HFFc6 (cell line): ENCODE data around the gene FBXO41. TPM values are rescaled to one million over a fixed set of nuclear protein-coding genes. Genes with fewer than 3 reads are reported as not detected.

Experiments
- DNase-seq: peaks from one replicate; pipeline ENCODE4 v3.0.0-alpha.2; 2018
- H3K27ac Mint-ChIP-seq: 2 replicates; pipeline ENCODE4 v1.8.0; 2020; ENCODE audit warnings: mild to moderate bottlenecking, mixed read lengths
- H3K27me3 Mint-ChIP-seq: 2 replicates; pipeline ENCODE4 v1.8.0; 2021; ENCODE audit warnings: mild to moderate bottlenecking, moderate library complexity, mixed read lengths; ENCODE audit not compliant: insufficient read depth
- H3K36me3 Mint-ChIP-seq: 2 replicates; pipeline ENCODE4 v1.8.0; 2021; ENCODE audit warnings: low read depth, mixed read lengths
- H3K4me1 Mint-ChIP-seq: 2 replicates; pipeline ENCODE4 v1.8.0; 2020; ENCODE audit warnings: low read depth, mixed read lengths
- H3K4me3 Mint-ChIP-seq: 2 replicates; pipeline ENCODE4 v1.8.0; 2020; ENCODE audit warnings: mild to moderate bottlenecking, moderate library complexity, mixed read lengths
- H3K9me3 Mint-ChIP-seq: 2 replicates; pipeline ENCODE4 v1.8.0; 2020; ENCODE audit warnings: mild to moderate bottlenecking, mixed read lengths
- CTCF ChIP-seq: fragments of 200-600 bp; sonication (generic); IDR thresholded peaks from 2 replicates; pipeline ENCODE4 v1.5.0; 2021; ENCODE audit warnings: antibody characterized with exemption, mild to moderate bottlenecking
- total RNA-seq, 6 experiments: library from RNA; stranded (reverse); fragmentation: NEBNext Ultra II Directional; extraction: Animal tissue kit (Norgen Biotek cat#: 25700); gene quantifications; 2 replicates in 1 of 6; 3 replicates in 5 of 6; pipeline ENCODE4 v1.2.3, GENCODE V29; 2021

The FBXO41 gene
- total RNA-seq, 6 experiments from 2014 or later = 0.80 to 1.7 (median 1.4) TPM

- no peak for TF ChIP-seq CTCF
- no peak for DNase-seq
- H3K4me1 Mint-ChIP-seq = peaks cover 51% of the 10 kb centered on the region
- no peak overlapping the region for H3K4me3 Mint-ChIP-seq
- no peaks in the 10 kb centered on the region for H3K9me3 Mint-ChIP-seq
- H3K27ac Mint-ChIP-seq = peak overlapping the region; percentile 2; the same call in 1 of the 2 replicates
- H3K27me3 Mint-ChIP-seq = peaks cover 1% of the 10 kb centered on the region; the same call in 1 of the 2 replicates
- H3K36me3 Mint-ChIP-seq = peaks cover 14% of the 10 kb centered on the region
Observed at GRCh38 chr2:73237168-73237567, 47.1 kb downstream of the FBXO41 start.

GRCh38 chr2:73235315-73236028 lies 48.8 kb downstream of the FBXO41 start:
- peaks cover 52% of the 10 kb centered on the region for H3K4me1 Mint-ChIP-seq
- TF ChIP-seq CTCF = no peak
- H3K4me3 Mint-ChIP-seq = peak overlapping the region; percentile 100
- peaks cover 14% of the 10 kb centered on the region for H3K36me3 Mint-ChIP-seq
- no peaks in the 10 kb centered on the region for H3K9me3 Mint-ChIP-seq
- DNase-seq = no peak
- peak overlapping the region; percentile 96 for H3K27ac Mint-ChIP-seq
- H3K27me3 Mint-ChIP-seq = peaks cover 2% of the 10 kb centered on the region; the same call in 1 of the 2 replicates

GRCh38 chr2:73233932-73234832 lies 50.1 kb downstream of the FBXO41 start, which contains the start of gene CCT7:
Gene CCT7 (plus strand): TSS chr2:73234308. CDS start chr2:73234379, 71 bp downstream.
- Mint-ChIP-seq H3K4me3 (peak within 1 kb of the TSS; percentile 100), H3K27me3 (peaks cover 3% of the 10 kb centered on the region; the same call in 1 of the 2 replicates), H3K9me3 (no peaks in the 10 kb centered on the region), H3K4me1 (peaks cover 42% of the 10 kb centered on the region), H3K36me3 (peaks cover 14% of the 10 kb centered on the region), H3K27ac (peak within 1 kb of the TSS; percentile 96)
- DNase-seq = peak; percentile 89
- no peak for TF ChIP-seq CTCF

- TF ChIP-seq CTCF = no peak
- peaks cover 14% of the 10 kb centered on the region for H3K36me3 Mint-ChIP-seq
- no peaks in the 10 kb centered on the region for H3K9me3 Mint-ChIP-seq
- peak; percentile 100 for DNase-seq
- peak within 1 kb of the TSS; percentile 96 for H3K27ac Mint-ChIP-seq
- peak within 1 kb of the TSS; percentile 100 for H3K4me3 Mint-ChIP-seq
- H3K27me3 Mint-ChIP-seq = peaks cover 3% of the 10 kb centered on the region; the same call in 1 of the 2 replicates
- peaks cover 33% of the 10 kb centered on the region for H3K4me1 Mint-ChIP-seq
Observed at GRCh38 chr2:73233154-73233931, 50.9 kb downstream of the FBXO41 start, which contains the start of gene PRADC1. Gene PRADC1 (minus strand): TSS chr2:73233239. CDS start chr2:73233160, 79 bp downstream.
